22Rv1 (cell line): ENCODE data around the gene IFT88.

Experiments used
- ZFX ChIP-seq: fragments of 450-650 bp; IDR thresholded peaks from 2 replicates; pipeline ENCODE4 v1.6.1; 2017; ENCODE audit warnings: antibody characterized with exemption, borderline replicate concordance
- TF ChIP-seq, protein P1 (sequence below): fragments of 450-650 bp; IDR thresholded peaks from 2 replicates; pipeline ENCODE4 v1.5.1; 2017; ENCODE audit warnings: mild to moderate bottlenecking

- TF ChIP-seq, protein P1, sequence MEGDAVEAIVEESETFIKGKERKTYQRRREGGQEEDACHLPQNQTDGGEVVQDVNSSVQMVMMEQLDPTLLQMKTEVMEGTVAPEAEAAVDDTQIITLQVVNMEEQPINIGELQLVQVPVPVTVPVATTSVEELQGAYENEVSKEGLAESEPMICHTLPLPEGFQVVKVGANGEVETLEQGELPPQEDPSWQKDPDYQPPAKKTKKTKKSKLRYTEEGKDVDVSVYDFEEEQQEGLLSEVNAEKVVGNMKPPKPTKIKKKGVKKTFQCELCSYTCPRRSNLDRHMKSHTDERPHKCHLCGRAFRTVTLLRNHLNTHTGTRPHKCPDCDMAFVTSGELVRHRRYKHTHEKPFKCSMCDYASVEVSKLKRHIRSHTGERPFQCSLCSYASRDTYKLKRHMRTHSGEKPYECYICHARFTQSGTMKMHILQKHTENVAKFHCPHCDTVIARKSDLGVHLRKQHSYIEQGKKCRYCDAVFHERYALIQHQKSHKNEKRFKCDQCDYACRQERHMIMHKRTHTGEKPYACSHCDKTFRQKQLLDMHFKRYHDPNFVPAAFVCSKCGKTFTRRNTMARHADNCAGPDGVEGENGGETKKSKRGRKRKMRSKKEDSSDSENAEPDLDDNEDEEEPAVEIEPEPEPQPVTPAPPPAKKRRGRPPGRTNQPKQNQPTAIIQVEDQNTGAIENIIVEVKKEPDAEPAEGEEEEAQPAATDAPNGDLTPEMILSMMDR, result no peak
- no peak for TF ChIP-seq ZFX
These were observed 18.4 kb downstream of the IFT88 start for GRCh38 chr13:20585371-20585770.
